Measurements from ENCODE around the gene ERVH48-1.
"Not testable (repeated sequence)": the region's sequence is repeated elsewhere in the genome, so short reads cannot be mapped to it uniquely, and the experiment has no call there.

Gene ERVH48-1

DNA sequence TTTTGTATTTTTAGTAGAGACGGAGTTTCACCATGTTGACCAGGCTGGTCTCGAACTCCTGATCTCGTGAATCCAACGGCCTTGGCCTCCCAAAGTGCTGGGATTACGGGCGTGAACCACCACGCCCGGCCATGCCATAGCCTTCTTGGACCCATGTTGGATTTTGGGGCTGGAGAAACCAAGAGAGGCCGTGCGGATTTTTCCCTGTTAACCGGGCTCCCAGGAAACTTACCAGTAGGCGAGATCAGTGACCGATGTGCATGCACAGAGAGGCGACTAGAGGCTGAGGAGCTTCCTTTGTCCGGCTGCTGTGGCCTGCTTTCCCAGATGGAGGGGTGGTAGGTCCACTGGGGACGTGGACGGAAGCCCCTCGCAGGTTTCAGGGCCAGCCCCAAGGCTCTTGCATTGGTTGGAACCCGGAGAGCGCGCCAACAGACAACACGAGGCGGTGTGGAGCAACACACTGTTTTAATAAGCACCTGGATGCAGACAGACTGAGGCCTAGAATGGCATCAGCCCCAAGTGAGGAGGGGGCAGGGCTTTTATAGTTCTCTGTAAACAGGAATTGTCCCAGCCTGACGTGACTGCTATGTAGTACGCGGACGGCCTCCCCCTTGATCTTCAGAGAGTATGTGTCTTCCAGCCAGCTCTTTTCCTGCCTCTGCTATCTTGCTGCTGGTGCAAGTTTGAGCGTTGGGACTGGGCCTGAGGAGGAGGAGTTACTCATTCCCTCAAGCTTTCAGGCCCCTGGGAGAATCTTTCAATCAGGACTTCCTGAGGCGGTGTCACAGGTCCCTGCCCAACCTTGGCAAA, at the start of gene ERVH48-1:
Gene ERVH48-1, minus strand, starts transcription at position 517 of the 813 bp plus-strand sequence. CDS start 6,624 bp downstream, outside the sequence.
- DNase-seq (ENCODE audit: low read depth, low spot score), result no peak
- H3K4me3 ChIP-seq, result peak within 1 kb of the TSS; percentile 63
- no peaks in the 10 kb centered on the region for H3K9me3 ChIP-seq (ENCODE audit: low read depth, low read length)
- H3K9ac ChIP-seq (ENCODE audit: insufficient read length), result peak within 1 kb of the TSS; percentile 59
- TF ChIP-seq POLR2AphosphoS5 (IDR thresholded peaks at IDR 0.05; ENCODE audit: borderline replicate concordance, low read depth, low read length), result no peak
- no peak for TF ChIP-seq FOXP2 (optimal IDR thresholded peaks at IDR 0.05; ENCODE audit: control extremely low read depth, extremely low read length, insufficient read depth)
- TF ChIP-seq EZH2 (IDR thresholded peaks at IDR 0.05), result no peak
- H3K27ac ChIP-seq, result peak within 1 kb of the TSS; percentile 83
- no peaks in the 10 kb centered on the region for H3K36me3 ChIP-seq (ENCODE audit: insufficient read depth, low read length)

DNA sequence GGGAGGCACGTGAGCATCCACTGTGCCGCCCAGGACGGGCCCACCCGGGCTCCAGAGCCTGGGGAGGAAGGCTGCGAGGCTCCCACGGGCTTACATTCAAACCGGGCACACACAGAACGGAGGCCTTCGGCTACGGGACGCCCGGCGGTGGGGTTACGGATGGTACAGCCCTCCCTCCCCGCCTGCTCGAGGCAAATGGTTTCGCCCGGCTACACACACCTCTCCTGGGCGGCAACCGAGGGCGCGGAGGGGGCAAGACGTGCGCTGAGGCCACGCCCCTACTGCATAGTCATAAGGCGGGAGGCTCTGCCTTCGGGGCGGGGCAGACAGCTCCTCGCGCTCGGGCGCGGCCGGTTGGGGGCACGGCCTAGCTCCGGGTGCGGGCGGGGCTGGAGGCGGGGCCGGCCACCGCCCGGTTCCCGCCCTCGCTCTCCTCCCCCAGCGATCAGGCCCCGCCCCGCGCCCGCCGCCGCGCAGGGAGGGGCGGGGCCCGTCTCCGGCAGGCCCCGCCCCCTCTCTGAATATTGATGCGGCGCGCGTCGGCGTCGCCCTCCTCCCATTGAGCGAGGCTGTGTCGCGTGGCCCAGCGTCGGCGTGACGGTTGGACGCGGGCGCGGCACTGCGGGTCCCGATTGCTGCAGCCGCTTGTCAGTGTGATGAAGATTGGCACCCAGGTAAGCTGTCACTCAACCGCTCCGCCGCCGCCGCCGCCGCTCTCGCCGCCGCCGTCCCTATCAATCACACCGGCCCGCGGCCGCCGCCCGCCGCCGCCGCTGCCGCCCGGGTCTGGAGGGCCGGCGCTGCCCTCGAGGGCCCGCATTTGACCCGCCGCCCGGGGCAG, 48.8 kb upstream of the ERVH48-1 start, which contains the start of gene PKNOX1:
Gene PKNOX1, plus strand, starts transcription at position 572 of the 841 bp plus-strand sequence. CDS start 29,820 bp downstream, outside the sequence.
- peak within 1 kb of the TSS; percentile 84 for H3K27ac ChIP-seq
- H3K9me3 ChIP-seq (ENCODE audit: low read depth, low read length), result no peaks in the 10 kb centered on the region
- H3K4me3 ChIP-seq, result peak within 1 kb of the TSS; percentile 99
- H3K36me3 ChIP-seq (ENCODE audit: insufficient read depth, low read length), result peaks cover 22% of the 10 kb centered on the region
- H3K9ac ChIP-seq (ENCODE audit: insufficient read length), result peak within 1 kb of the TSS; percentile 93
- DNase-seq (ENCODE audit: low read depth, low spot score), result peak; percentile 85
- TF ChIP-seq EZH2 (IDR thresholded peaks at IDR 0.05) (no peak), FOXP2 (optimal IDR thresholded peaks at IDR 0.05; ENCODE audit: control extremely low read depth, extremely low read length, insufficient read depth) (no peak), POLR2AphosphoS5 (IDR thresholded peaks at IDR 0.05; ENCODE audit: borderline replicate concordance, low read depth, low read length) (no peak; the same call in 1 of the 2 replicates)

GRCh38 chr21:42973309-42973990, 48.0 kb upstream of the ERVH48-1 start:
- DNase-seq (ENCODE audit: low read depth, low spot score), result no peak
- Histone ChIP-seq H3K4me3 (peak overlapping the region; percentile 77), H3K36me3 (ENCODE audit: insufficient read depth, low read length) (peaks cover 18% of the 10 kb centered on the region), H3K27ac (peak overlapping the region; percentile 75), H3K9me3 (ENCODE audit: low read depth, low read length) (no peaks in the 10 kb centered on the region), H3K9ac (ENCODE audit: insufficient read length) (peak overlapping the region; percentile 70)
- no peak for TF ChIP-seq FOXP2 (optimal IDR thresholded peaks at IDR 0.05; ENCODE audit: control extremely low read depth, extremely low read length, insufficient read depth)
- no peak; the same call in 1 of the 2 replicates for TF ChIP-seq POLR2AphosphoS5 (IDR thresholded peaks at IDR 0.05; ENCODE audit: borderline replicate concordance, low read depth, low read length)
- no peak for TF ChIP-seq EZH2 (IDR thresholded peaks at IDR 0.05)

DNA sequence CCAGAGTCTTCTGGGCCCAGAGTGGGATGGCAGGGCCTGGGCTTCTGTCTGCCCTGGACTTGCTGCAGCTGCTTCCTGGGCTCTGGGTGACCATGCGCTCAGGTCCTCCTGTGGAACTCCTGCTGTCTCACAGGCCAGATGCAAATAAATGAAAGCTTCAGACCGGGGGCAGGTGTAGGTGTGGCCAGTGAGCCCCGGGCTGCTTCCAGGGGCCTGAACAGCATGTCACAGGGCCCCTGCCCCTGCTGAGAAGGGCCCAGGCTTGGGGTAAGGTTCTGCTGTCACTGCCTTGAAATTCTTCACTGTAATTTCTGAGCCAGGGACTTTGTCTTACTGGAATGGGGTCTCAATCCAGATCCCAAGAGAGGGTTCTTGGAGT, 46.5 kb upstream of the ERVH48-1 start:
- TF ChIP-seq EZH2 (IDR thresholded peaks at IDR 0.05) (no peak), FOXP2 (optimal IDR thresholded peaks at IDR 0.05; ENCODE audit: control extremely low read depth, extremely low read length, insufficient read depth) (no peak), POLR2AphosphoS5 (IDR thresholded peaks at IDR 0.05; ENCODE audit: borderline replicate concordance, low read depth, low read length) (no peak)
- DNase-seq (ENCODE audit: low read depth, low spot score), result no peak
- H3K9ac ChIP-seq (ENCODE audit: insufficient read length), result no peak overlapping the region
- H3K27ac ChIP-seq, result 0 out of 2 replicates have a peak overlapping the region, but pooled peaks have one; percentile 54
- H3K4me3 ChIP-seq, result no peak overlapping the region
- peaks cover 6% of the 10 kb centered on the region for H3K36me3 ChIP-seq (ENCODE audit: insufficient read depth, low read length)
- no peaks in the 10 kb centered on the region for H3K9me3 ChIP-seq (ENCODE audit: low read depth, low read length)

- no peak overlapping the region for H3K9ac ChIP-seq (ENCODE audit: insufficient read length)
- H3K4me3 ChIP-seq, result no peak overlapping the region
- H3K36me3 ChIP-seq (ENCODE audit: insufficient read depth, low read length), result no peaks in the 10 kb centered on the region; the same call in 1 of the 2 replicates
- no peaks in the 10 kb centered on the region for H3K9me3 ChIP-seq (ENCODE audit: low read depth, low read length)
- no peak overlapping the region for H3K27ac ChIP-seq
- TF ChIP-seq POLR2AphosphoS5 (IDR thresholded peaks at IDR 0.05; ENCODE audit: borderline replicate concordance, low read depth, low read length) (no peak), FOXP2 (optimal IDR thresholded peaks at IDR 0.05; ENCODE audit: control extremely low read depth, extremely low read length, insufficient read depth) (no peak), EZH2 (IDR thresholded peaks at IDR 0.05) (no peak)
- DNase-seq (ENCODE audit: low read depth, low spot score), result no peak
Observed at GRCh38 chr21:42970946-42971653, 45.7 kb upstream of the ERVH48-1 start.

GRCh38 chr21:42969193-42969600, 43.8 kb upstream of the ERVH48-1 start:
- Histone ChIP-seq H3K36me3 (ENCODE audit: insufficient read depth, low read length) (no peaks in the 10 kb centered on the region), H3K9me3 (ENCODE audit: low read depth, low read length) (no peaks in the 10 kb centered on the region), H3K27ac (no peak overlapping the region), H3K4me3 (no peak overlapping the region), H3K9ac (ENCODE audit: insufficient read length) (no peak overlapping the region)
- TF ChIP-seq FOXP2 (optimal IDR thresholded peaks at IDR 0.05; ENCODE audit: control extremely low read depth, extremely low read length, insufficient read depth) (no peak), EZH2 (IDR thresholded peaks at IDR 0.05) (no peak), POLR2AphosphoS5 (IDR thresholded peaks at IDR 0.05; ENCODE audit: borderline replicate concordance, low read depth, low read length) (no peak)
- no peak for DNase-seq (ENCODE audit: low read depth, low spot score)

DNA sequence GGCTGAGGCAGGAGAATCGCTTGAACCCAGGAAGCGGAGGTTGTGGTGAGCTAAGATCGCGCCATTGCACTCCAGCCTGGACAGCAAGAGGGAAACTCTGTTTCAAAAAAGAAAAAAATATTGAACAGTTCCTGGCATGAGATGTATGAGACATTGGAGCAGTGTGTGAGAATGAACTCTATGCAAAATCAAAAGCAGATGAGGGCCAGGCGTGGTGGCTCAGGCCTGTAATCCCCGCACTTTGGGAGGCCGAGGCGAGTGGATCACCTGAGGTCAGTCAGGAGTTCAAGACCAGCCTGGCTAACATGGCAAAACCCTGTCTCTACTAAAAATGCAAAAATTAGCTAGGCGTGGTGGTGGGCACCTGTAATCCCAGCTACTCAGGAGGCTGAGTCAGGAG, 42.2 kb upstream of the ERVH48-1 start:
- DNase-seq (ENCODE audit: low read depth, low spot score); H3K9ac ChIP-seq (ENCODE audit: insufficient read length): not testable (repeated sequence)

More for the DNA sequence above, 42.2 kb upstream of the ERVH48-1 start:
- not testable (repeated sequence) for H3K4me3 ChIP-seq; H3K36me3 ChIP-seq (ENCODE audit: insufficient read depth, low read length); H3K27ac ChIP-seq; H3K9me3 ChIP-seq (ENCODE audit: low read depth, low read length)

Data from SK-N-MC (cell line).